GM19397 (cell line): Measurements from ENCODE around the gene CD160.
"Not testable (repeated sequence)": the region's sequence is repeated elsewhere in the genome, so short reads cannot be mapped to it uniquely, and the experiment has no call there.

ENCODE experiments used
- ATAC-seq: cut with Tn5 transposase; IDR thresholded peaks from one replicate; pipeline ENCODE4 v1.9.1; 2021; ENCODE audit warnings: mild to moderate bottlenecking, moderate library complexity; ENCODE audit not compliant: unreplicated experiment

The CD160 gene

DNA sequence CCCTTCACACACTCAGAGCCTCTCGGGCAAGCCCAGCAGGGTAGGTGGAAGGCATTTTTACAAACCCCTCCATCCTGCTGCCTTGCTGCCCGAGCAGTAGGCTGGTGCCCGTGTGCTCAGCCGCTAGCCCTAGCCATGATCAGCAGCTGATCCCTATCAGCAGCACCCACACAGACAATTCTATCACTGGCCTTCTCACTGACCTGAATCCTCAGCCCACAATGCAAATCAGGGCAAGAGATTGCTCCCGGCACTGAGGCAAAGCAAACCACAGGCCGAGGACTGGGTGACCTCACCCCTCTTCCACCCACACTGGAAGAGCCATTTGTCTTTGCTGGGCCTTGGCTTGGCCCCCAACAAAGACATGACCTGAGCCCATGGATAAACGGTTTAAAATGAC lies 11.2 kb upstream of the CD160 start:
- no peak for ATAC-seq

DNA sequence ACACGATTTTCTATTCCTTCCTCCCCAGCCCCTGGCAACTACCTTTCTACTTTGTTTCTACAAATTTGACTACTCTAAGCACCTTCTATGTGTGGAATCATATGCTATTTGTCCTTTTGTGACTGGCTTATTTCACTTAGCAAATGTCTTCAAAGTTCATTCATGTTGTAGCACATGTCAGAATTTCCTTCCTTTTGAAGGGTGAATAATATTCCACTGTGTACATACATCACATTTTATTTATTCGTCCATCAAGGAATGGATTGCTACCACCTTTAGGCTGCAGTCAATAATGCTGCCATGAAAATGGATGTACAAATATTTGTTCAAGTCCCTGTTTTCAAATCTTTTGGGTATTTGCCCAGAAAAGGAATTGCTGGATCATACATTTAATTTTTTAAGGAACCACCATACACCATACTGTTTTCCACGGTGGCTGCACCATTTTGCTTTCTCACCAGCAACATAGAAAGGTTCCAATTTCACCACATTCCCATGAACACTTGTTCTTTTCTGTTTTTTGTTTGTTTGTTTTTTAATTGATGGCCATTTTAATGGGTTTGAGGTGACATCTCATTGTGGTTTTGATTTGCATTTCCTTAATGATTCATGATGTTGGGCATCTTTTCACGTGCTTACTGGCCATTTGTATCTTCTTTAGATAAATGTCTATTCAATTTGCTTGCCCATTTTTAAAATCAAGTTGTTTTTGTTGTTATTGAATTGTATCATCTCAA lies 8.8 kb upstream of the CD160 start:
- ATAC-seq = no peak

DNA sequence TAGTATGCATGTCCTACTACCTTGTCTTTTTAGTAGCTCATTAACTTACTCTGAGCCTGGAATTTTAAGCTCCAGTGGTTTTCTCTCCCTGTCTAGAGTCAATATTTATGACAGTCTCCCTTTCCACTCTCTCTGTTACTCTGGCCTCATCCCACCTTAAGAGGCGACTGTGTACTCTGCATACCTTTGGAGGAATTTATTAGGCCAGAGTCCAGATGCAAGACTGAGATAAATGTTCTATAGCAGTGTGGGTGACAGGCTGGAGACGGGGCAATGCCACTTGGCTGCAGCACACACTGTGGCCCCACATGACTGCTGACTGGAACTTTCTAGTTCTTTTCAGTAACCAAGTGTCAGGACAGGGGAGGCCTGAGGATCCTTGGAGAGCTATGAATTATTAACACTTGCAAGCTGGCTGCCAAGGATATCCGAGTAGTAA lies 8.1 kb upstream of the CD160 start:
- no peak for ATAC-seq

DNA sequence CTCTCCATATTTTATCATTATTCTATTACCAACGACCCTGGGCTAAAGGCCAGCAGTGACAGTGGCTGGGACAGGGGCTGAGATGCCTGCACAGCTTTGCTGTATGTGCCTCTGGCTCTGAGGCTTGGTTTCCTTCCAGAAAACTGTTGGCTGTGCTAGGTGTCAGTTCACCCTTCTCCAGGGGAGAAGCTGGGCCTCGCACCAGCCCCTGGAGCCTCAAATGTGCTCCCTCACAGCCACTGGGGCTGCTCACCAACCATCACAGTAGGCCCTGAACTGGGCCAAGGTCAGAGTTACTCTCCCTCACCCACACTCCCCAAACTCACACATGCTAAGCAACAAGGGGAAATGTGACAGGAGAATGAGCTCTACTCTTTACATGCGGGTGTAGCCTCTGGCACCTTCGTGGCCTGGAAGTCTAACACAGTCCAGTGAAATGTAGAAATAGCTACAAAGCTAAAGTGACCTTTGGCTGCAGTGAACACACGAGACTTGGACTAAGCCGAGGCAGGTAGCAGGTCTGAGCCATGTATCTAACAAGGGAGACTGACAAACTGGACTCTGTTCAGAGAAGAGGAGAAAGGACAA lies 4.7 kb upstream of the CD160 start:
- ATAC-seq = no peak

DNA sequence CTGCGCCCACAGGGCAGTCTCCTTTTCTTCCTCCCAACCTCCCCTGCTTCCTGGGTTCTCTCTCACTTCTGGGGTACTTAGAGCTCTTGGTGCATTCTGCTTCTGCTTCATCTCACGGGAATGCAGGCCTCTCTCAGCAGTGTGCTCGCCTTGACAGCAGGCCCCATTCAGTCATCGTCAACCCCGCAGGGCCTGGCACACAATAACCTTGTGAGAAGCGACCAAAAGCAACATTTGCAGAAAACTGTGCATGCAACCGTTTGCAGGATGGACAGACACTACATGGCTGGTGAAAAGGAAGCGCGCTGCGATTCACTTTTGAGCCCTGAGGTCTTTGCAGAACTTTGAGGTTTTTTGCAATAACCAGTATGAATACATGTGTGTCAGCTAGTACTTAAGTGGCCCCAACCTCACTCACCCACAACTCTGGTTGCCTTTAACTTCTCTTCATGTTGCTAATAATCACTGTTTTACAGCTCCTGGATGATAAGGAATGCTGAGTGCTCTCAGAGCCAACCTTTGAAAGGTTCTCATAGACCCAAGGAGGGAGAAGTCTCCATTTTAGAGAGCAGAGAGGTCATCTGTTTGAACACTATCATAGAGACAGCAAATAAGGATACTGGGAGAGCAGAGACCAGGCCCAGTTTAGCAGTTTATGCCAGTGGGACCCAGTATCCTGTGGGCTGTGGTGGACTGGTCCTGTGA lies 2.5 kb upstream of the CD160 start:
- ATAC-seq = no peak

DNA sequence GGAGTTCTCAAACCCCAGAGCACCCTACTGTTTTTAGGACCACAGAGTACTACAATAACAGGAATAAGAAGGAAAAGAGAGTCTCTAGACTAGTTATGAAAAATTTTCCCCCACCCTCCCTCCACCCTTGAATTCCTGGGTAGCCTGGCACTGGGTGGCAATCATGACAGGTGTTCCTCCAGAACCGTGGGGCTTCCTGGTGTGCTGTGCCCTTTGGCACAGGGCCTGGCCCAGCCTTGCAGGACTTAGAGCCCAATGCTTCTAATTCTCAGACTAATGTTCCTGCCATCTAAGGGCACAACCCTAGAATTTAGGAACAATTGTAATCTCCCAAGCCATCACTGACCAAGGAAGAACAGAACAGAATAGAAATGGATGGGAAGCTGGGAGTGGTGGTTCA lies 1.5 kb upstream of the CD160 start:
- ATAC-seq = no peak

DNA sequence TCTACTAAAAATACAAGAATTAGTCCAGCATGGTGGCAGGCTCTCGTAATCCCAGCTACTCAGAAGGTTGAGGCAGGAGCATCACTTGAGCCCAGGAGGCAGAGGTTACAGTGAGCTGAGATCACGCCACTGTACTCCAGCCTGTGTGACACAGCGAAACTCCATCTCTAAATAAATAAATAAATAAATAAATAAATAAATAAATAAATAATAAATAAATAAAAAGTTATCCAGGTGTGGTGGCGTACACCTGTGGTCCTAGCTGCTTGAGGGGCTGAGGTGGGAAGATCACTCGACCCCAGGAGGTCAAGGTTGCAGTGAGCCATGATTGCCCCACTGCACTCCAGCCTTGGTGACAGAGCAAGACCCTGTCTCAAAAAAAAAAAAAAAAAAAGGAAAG lies 834 bp upstream of the CD160 start:
- not testable (repeated sequence) for ATAC-seq

DNA sequence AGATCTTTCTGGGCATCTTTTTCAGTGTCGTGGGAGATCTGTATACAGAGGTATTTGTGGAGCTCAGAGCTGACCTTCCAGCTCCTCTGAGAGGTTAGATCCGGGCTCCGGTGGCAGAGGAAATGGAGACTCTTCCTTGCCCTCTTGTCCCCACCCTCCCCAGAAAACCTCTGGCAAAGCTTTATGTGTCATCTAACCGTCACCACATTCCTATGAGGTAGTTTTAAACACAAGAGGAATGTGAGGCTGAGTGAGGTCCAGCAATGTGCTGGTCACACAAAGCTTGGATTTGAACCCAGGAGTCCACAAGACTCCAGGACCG lies 1.2 kb downstream of the CD160 start:
- ATAC-seq = no peak

DNA sequence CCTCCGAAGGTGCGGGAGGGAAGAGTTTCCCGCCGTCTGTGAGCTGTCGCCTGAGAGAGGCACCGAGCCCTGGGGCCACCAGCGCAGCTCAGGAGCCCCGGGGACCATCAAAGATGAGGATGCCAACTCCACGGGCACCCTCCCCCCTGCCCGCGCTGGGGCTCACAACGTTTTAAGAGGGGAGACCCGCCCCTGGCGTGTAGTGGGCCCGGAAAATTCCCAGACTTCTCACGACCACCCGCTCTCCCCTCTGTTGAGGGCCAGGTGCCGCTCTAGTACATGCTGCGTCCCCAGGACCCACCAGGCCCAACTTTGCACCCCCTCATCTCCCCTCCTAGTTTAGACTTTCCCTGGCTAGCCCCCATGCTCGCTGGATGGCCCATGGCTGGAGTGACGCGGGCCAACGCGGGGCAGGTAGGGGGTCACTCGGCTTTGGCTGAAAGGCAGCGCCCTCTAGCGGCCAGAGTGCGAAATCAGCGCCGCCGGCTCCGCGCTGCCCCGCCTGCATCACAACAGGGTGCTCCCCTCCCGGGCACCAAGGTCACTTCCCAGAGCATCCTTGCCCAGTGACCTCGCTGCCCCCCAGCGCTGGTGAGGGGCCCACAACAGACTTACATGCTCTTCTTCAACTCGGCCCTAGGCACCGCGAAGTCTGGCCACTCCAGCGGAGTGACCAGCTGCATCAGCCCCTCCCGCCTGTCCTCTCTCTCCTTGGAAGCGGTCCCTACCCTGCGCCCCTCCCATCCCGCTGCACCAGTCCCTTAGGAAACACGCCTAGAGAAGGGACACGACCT lies 1.8 kb downstream of the CD160 start:
- ATAC-seq = no peak

DNA sequence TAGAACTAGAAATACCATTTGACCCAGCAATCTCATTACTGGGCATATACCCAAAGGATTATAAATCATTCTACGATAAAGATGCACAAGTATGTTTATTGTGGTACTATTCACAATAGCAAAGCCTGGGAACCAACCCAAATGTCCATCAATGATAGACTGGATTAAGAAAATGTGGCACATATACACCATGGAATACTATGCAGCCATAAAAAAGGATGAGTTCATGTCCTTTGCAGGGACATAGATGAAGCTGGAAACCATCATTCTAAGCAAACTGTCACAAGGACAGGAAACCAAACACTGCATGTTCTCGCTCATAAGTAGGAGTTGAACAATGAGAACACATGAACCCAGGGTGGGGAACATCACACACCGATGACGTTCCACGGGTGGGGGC lies 6.9 kb downstream of the CD160 start:
- not testable (repeated sequence) for ATAC-seq

DNA sequence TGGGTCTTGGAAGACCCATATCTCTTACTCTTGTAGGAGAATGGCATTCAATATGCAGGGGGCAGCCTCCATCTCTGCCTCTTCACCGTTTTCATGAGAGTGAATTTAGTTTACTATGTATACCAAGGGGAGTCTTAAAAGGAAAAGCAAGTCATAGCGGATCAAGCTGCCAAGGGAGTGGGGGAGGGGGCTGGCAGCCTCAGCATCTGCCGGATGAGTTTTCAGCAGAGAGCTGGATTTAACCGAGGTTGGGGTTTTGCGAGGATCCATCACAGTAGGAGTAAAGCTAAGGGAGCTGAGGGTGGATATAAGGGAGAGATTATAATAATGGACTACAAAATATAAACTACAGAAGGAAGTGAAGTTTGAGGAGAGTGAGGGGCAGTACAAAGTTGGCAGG lies 9.9 kb downstream of the CD160 start:
- ATAC-seq = no peak

DNA sequence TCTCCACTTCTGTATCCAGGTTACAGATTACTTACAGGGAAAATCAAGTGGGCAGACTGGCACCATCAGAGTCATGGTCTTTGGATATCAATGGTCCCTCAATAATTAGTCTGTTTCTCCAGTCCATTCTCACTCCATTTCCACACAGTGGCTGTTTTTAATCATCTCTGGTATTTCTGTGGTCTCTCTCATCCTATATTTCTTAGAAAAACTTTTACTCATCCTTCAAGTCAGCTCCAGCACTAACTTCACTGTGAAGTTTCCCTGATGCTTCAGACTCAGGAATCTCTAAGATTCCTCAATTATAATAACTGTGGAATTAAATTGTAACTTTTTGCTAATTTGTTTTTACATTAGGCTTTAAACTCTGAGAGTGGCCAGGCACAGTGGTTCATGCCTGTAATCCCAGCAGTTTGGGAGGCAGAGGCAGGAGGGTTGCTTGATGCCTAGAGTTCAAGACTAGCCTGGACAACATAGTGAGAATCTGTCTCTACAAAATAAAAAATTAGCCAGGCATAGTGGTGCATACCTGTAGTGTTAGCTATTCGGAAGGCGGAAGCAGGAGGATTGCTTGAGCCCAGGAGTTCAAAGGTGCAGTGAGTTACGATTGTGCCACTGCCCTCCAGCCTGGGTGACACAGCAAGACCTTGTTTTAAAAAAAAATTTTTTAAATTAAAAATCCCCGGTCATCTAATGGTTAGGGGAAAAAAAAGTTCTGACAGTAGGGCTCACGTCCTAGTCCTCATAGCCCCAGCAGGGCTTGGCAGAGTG lies 10.6 kb downstream of the CD160 start:
- ATAC-seq = no peak

DNA sequence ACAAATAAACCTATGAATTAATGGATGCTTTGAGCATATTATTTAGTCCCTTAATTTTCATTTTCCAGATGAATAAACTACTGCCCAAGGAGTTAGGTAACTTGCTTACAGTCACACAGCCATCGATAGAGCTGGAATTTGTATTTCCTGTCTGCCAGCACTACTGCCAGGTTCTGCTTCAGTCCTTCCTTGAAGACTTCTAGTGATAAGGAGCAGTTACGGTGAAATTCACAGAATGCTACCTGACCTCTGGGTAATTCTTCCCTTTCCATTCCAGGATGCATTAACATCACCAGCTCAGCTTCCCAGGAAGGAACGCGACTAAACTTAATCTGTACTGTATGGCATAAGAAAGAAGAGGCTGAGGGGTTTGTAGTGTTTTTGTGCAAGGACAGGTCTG lies 11.2 kb downstream of the CD160 start:
- ATAC-seq = no peak

DNA sequence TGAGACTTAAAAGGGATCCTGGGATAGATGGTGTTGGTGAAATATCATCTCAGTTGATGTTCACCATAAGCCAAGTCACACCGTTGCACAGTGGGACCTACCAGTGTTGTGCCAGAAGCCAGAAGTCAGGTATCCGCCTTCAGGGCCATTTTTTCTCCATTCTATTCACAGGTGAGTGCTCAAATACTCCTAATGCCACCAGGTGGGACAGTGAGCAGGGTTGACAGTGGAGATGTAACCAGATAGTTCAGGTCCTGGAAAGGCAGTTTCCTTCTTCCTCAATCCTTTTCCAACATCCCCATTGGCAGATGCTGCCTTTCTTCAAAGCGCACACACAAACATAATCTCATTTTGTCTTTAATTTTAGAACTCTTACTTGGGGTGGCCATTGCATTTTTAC lies 11.6 kb downstream of the CD160 start:
- ATAC-seq = no peak

DNA sequence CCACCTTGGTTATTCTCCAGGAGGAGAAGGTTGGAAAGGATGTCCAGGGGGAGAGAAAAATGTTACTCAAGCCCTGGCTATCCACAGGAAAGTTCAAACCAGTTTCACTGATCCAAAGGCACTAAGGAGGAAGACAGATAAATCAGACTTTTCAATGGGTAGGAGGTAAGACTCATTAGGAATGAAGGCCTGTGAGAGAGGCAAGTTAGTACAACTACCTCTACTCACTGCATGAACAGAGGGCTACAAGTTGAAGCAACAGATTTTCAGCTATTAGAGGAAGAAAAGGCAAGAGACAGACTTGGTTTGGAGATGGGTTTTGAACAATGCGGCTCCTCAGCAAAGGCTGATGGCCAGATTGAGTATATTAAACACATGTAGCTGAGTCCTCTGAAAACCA lies 16.9 kb downstream of the CD160 start:
- no peak for ATAC-seq

DNA sequence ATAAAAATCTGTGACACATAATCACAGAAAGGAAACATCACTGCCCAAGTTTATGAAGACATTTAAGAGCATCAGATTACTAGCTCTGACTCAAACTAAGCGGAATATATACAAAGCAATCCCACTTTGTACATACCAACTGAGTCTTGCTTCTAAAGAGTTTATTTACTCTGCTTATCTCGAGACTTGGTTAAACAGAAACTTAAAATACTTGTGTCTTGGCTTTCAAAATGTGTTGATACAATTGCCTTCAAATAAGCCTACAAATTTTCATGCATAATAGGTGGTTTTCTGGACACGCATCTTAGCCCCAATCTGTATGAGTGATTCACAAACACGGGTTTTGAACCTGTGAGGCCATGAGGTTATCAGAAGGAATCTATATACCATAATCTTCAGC lies 21.0 kb downstream of the CD160 start:
- ATAC-seq = no peak

DNA sequence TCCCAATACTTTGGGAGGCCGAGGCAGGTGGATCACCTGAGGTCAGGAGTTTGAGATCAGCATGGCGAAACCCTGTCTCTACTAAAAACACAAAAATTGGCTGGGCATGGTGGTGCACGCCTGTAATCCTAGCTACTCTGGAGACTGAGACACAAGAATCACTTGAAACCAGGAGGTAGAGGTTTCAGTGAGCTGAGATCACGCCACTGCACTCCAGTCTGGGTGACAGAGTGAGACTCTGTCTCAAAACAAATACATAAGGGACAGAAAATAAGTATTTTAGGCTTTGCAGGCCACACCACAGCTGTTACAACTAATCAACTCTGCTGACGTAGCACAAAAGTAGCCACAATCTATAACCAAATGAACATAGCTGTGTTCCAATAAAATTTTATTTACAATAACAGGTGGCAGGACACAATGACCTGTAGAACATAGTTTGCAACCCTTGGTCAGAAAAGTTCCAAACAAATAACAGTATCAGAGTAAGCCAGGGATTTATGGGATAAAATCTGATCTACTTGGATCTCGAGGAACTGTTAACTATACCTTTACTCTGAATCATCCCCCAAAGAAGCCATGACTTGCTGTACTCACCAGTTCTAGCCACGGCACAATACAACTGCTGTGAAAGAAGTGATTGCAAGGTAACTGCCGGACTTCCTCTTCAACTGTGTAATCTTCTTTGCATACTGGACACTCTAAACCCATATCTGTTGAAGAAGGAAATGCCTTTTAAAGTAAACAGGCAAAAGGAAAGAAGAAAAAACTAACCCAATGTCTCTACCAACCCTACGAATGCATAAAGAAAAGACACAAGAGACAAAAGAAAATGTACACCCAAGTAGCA lies 28.3 kb downstream of the CD160 start:
- no peak for ATAC-seq

DNA sequence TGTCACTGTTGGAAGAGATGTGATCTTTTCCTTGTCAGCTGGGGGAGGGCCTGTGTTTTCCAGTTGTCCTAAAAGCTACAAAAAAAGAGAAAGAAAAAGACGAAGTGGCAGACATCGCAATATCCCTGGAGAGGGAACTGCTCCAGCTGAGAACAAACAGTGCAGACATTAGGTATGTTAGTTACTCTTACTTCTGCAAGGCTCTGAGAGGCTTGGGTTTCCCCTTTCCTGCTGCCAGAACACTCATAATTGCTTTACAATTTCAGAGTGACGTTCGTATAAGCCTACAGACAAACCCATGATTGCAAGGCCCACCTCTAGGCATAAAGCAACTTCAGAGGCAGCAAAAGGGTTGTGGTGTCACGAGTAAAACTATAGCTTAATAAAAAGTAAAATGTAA lies 31.1 kb downstream of the CD160 start:
- ATAC-seq = no peak

DNA sequence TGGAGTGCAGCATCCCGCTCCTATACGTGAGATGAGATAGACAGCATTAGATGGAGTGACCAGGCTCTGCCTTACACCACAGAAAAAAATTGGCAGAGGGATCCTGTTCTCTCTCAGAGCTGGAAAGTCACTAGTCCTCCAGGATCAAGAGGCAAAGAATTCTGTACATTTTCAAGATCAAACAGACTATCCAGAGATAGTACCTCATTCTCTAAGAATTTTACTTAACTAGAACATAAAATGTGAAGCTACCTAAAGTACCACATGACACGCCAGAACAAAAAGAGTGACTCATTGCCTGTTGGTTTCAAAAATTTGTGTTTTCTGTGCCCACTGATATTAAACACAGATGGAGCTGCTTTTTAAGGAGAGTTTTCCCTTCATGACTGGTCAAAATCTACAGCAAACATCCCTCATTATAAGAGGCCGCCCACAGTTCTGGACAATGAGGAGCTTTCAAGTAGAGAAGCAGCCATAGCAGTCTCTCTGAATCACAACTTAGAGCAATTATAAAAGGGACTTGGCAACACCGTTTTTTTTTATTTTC lies 32.3 kb downstream of the CD160 start:
- no peak for ATAC-seq

DNA sequence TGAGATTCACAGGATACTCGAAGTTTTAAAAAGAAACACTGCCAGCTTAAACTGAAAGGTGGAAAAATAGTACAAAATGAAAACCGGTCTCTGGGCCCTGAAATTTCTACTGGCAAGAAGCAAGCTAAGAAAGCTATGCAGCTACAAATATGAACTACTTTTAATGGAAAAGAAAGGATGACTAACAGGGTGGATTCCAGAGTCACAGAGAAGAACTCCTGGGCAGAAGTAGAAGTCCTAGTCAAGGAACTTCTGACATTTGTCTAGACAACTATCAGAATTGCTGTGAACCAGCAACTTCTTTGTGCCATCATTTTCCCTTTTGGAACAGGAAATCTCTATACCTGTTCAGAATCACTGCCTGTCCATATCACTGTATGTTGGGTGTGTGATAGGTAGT lies 38.1 kb downstream of the CD160 start:
- ATAC-seq = no peak
